Measurements from ENCODE around the gene SSBP1.

SSBP1 gene

DNA sequence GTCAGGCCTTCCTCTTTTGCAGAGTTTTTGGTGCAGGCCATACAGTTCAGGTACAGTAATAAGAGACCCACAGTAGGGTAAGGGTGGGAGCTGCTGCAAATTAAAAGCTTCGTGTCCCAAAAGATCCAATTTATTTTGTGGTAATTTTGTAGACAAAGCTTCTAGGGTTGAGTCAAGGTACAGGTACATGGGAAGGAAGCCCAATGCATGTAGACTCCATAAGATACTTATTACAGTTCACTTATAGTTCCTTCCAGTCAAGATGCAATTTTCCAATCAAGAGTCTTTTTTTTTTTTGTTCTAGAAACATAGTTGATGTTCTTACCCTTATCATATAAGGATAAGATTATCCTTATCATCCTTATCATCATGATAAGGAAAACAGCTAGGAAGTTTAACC is 38.2 kb downstream of the SSBP1 start, which contains the start of gene TAS2R4:
Gene TAS2R4, plus strand, starts transcription at position 301 of the 400 bp plus-strand sequence. CDS start 1,815 bp downstream, outside the sequence.
- no peak for DNase-seq (ENCODE audit: low spot score)

DNA sequence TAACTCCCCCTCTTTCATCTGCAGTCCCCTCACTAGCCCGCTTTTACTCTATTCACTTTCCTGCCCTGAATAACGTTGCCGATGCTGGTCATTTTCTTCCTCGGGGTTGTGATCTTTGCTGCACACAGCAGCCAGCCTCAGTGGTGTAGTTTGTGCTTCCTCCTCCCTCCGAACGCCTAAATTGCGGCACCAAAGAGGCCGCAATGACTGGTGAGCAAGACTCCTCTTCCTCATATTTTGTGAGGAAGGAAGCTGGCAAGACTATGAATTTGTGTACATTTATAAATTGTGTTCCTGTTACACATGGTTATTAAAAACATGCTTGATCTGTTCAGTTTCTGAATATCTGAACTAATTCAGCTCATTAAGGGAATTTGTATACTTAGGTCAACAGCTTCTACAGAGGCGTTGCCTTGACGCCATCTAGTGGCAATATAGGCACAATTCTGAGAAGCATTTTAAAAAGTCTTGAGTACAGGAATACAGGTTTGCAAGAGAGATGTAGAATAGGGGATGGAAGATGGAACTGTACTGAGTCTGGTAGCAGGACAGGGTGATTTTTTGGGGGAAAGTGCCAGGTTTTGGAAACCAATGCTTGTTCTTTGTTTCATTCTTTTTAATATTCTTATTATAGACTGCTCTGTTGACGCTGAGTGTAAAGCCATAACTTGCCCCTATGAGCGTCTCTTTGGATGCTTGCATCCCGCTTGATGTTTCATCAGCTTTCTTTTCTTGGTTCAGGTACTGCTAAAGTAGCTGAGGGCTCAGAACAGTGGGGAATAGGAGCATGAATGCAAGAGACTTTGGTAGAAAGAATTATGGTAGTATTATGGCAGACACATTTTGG is 47.8 kb downstream of the SSBP1 start:
- DNase-seq (ENCODE audit: low spot score): peak; percentile 43

DNA sequence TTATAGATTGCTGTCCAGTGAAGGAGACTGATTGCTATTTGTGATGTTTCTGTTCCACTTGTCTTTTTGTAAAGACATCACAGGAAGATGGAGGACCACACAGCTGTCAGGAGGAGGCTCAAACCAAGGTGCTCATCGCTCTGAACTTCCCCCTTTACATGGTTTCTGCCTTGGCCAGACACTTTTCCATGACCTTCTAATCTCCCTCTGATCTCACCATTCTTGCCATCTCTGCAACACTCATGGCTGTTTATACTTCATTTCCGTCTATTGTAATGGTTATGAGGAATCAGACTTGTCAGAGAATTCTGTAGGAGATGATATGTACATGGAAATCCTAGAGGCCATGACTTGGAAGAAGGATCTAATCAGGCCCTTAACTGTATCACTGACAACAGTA is 50.1 kb downstream of the SSBP1 start:
- DNase-seq (ENCODE audit: low spot score): no peak

DNA sequence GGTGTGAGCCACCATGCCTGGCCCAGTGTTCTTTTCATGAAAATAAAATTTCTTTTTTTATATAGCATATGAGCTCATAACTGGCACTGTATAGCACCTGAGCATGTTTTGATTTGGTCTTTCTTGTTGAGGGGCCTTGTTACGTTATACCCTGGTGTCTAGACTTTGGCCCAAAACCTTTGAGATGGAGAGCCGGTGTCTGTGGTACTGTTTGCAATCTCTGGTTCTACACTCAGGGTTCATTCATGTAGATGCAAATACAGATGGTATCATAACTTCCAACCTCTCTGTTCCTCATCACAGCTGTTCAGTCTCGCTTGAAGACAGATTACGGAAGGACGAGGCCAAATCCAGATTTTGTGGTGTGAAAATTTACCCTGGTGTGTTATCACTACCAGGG is 51.8 kb downstream of the SSBP1 start, which contains the start of gene TAS2R5:
Gene TAS2R5, plus strand, starts transcription at position 301 of the 400 bp plus-strand sequence. CDS start 145 bp downstream, outside the sequence.
- no peak for DNase-seq (ENCODE audit: low spot score)

DNA sequence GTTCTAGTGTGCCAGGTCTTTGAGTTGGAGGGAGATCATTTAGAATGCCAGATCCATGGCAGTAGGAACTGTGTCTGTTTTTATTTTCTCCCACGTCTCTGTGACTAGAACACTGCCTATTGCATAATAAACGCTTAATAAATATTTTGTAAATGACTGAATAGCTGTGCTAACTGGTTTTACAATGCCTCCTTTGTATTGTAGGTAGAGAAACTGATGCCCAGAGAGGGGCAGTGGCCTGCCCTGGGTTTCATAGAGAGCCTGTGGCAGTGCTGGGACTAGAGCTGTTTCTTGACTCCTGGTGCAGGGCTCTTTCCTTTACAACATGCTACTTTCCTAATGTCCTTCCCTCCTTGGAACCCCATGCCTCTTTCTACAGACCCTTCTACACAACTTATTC is 54.4 kb downstream of the SSBP1 start:
- no peak for DNase-seq (ENCODE audit: low spot score)

Data from putamen (tissue), 1 donor.